Gastroesophageal sphincter (tissue), 3 donors: Measurements from ENCODE around the gene OPCML.

Experiments used
- EP300 ChIP-seq: sonication (generic); formaldehyde crosslinking; IDR thresholded peaks from one replicate; pipeline ENCODE4 v1.6.1; 2017; ENCODE audit warnings: antibody characterized with exemption, mild to moderate bottlenecking
- POLR2A ChIP-seq, 2 donors: fragments of 450-650 bp; IDR thresholded peaks; one replicate each; pipeline ENCODE4 v1.6.1; 2017; ENCODE audit warnings: antibody characterized with exemption in 2 of 2, mild to moderate bottlenecking in 2 of 2, moderate library complexity in 1 of 2
- POLR2AphosphoS5 ChIP-seq: sonication (generic); formaldehyde crosslinking; IDR thresholded peaks from one replicate; pipeline ENCODE4 v1.6.1; 2017; ENCODE audit warnings: antibody characterized with exemption
- TF ChIP-seq, protein P1 (sequence below), 4 experiments: fragments of 200-600 bp in 2 of 4; fragments of 450-650 bp in 2 of 4; sonication (generic) in 1 of 4; IDR thresholded peaks; one replicate each; pipeline ENCODE4 v1.5.1; 2017 to 2019; ENCODE audit warnings: antibody characterized with exemption in 4 of 4, mild to moderate bottlenecking in 2 of 4, moderate library complexity in 2 of 4

GRCh38 chr11:132669949-132670348 is 862.4 kb downstream of the OPCML start:
- TF ChIP-seq, protein P1, sequence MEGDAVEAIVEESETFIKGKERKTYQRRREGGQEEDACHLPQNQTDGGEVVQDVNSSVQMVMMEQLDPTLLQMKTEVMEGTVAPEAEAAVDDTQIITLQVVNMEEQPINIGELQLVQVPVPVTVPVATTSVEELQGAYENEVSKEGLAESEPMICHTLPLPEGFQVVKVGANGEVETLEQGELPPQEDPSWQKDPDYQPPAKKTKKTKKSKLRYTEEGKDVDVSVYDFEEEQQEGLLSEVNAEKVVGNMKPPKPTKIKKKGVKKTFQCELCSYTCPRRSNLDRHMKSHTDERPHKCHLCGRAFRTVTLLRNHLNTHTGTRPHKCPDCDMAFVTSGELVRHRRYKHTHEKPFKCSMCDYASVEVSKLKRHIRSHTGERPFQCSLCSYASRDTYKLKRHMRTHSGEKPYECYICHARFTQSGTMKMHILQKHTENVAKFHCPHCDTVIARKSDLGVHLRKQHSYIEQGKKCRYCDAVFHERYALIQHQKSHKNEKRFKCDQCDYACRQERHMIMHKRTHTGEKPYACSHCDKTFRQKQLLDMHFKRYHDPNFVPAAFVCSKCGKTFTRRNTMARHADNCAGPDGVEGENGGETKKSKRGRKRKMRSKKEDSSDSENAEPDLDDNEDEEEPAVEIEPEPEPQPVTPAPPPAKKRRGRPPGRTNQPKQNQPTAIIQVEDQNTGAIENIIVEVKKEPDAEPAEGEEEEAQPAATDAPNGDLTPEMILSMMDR (IDR thresholded peaks at IDR 0.05) = no peak
- TF ChIP-seq POLR2A (IDR thresholded peaks at IDR 0.05) = no peak
- TF ChIP-seq POLR2AphosphoS5 = no peak
- no peak for TF ChIP-seq EP300
